B cell (primary cell): ENCODE data around the gene TECPR2. TPM values are rescaled to one million over a fixed set of nuclear protein-coding genes. Genes with fewer than 3 reads are reported as not detected.

Experiments
- ATAC-seq: fragments of 200-7000 bp; cut with Tn5 transposase; one replicate; pipeline ENCODE4 v1.10.0; 2021; ENCODE audit warnings: low read depth, mild to moderate bottlenecking, moderate number of reproducible peaks, moderate library complexity
- CTCF ChIA-PET: fragments of 350-600 bp; sonication (Branson Sonifier 250); formaldehyde crosslinking; loops from one replicate; lab custom pipeline; 2021; ENCODE audit warnings: antibody characterized with exemption, inconsistent platforms; lab: Charles Lee
- POLR2A ChIA-PET: fragments of 350-600 bp; sonication (Branson Sonifier 250); formaldehyde crosslinking; loops from one replicate; lab custom pipeline; 2021; ENCODE audit warnings: antibody characterized with exemption; lab: Charles Lee
- DNase-seq: peaks from one replicate; pipeline ENCODE4 v3.0.0; 2013
- H2AFZ ChIP-seq: 2 replicates; pipeline ENCODE4 v1.6.1; 2012; ENCODE audit warnings: mild to moderate bottlenecking, low read depth, low read length; ENCODE audit not compliant: insufficient read depth, poor library complexity, severe bottlenecking
- H3K27ac ChIP-seq, 2 donors: 1 replicate in 1 of 2; 2 replicates in 1 of 2; pipeline ENCODE4 v1.5.1; 2012 to 2013; ENCODE audit warnings: low read length in 2 of 2, mild to moderate bottlenecking in 2 of 2, moderate library complexity in 1 of 2
- H3K27me3 ChIP-seq, 4 experiments: fragments of 200-600 bp in 1 of 4; sonication (generic) in 1 of 4; replicated peaks in 1 of 4; 1 replicate in 2 of 4; 2 replicates in 2 of 4; pipeline versions ENCODE4 v1.6.1 to v1.7.0; 2013 to 2016; ENCODE audit warnings: low read length in 3 of 4, mild to moderate bottlenecking in 2 of 4, mixed read lengths in 1 of 4, moderate library complexity in 1 of 4; ENCODE audit not compliant: insufficient read depth in 4 of 4, control insufficient read depth in 3 of 4; ENCODE audit errors: control extremely low read depth in 1 of 4
- H3K36me3 ChIP-seq, 2 experiments: replicated peaks in 1 of 2; 1 replicate in 1 of 2; 2 replicates in 1 of 2; pipeline versions ENCODE4 v1.6.1 to v1.7.1; 2013; ENCODE audit warnings: low read length in 1 of 2; ENCODE audit not compliant: insufficient read depth in 2 of 2, control insufficient read depth in 1 of 2; ENCODE audit errors: control extremely low read depth in 1 of 2, extremely low read depth in 1 of 2
- H3K4me1 ChIP-seq, 2 donors: fragments of 200-600 bp in 1 of 2; sonication (generic) in 1 of 2; 1 replicate in 1 of 2; 2 replicates in 1 of 2; pipeline versions ENCODE4 v1.5.1 to v1.6.1; 2013 to 2017; ENCODE audit warnings: low read length in 2 of 2; ENCODE audit not compliant: control insufficient read depth in 2 of 2, insufficient read depth in 2 of 2
- H3K4me2 ChIP-seq: replicated peaks from 2 replicates; pipeline ENCODE3; 2012; ENCODE audit warnings: mild to moderate bottlenecking, low read depth, low read length; ENCODE audit not compliant: poor library complexity, severe bottlenecking
- H3K4me3 ChIP-seq, 5 experiments: fragments of 200-600 bp in 1 of 5; sonication (generic) in 1 of 5; 1 replicate in 3 of 5; 2 replicates in 2 of 5; pipeline versions ENCODE4 v1.5.1 to v1.7.0; 2011 to 2016; ENCODE audit warnings: low read length in 4 of 5, mild to moderate bottlenecking in 4 of 5, low read depth in 2 of 5, control low read depth in 1 of 5, moderate library complexity in 1 of 5; ENCODE audit not compliant: insufficient read depth in 1 of 5; ENCODE audit errors: control extremely low read depth in 1 of 5, extremely low read depth in 1 of 5
- H3K79me2 ChIP-seq: fragments of 200-600 bp; sonication (generic); one replicate; pipeline ENCODE4 v1.6.0; 2016; ENCODE audit warnings: low read length; ENCODE audit not compliant: control insufficient read depth, insufficient read depth
- H3K9ac ChIP-seq: fragments of 200-600 bp; sonication (generic); 2 replicates; pipeline ENCODE4 v1.6.1; 2017; ENCODE audit warnings: mild to moderate bottlenecking, low read length, moderate library complexity
- H3K9me3 ChIP-seq, 3 donors: one replicate each; pipeline versions ENCODE4 v1.6.1 to v1.7.1; 2013; ENCODE audit warnings: low read length in 2 of 3; ENCODE audit not compliant: control insufficient read depth in 2 of 3, insufficient read depth in 1 of 3; ENCODE audit errors: control extremely low read depth in 1 of 3
- H4K20me1 ChIP-seq: 2 replicates; pipeline ENCODE4 v1.6.0; 2012; ENCODE audit warnings: mild to moderate bottlenecking, low read length; ENCODE audit not compliant: insufficient read depth, control insufficient read depth, poor library complexity, severe bottlenecking
- H3K27ac Mint-ChIP-seq: one replicate; pipeline ENCODE4 v1.8.0; 2021; ENCODE audit warnings: mixed read lengths
- H3K27me3 Mint-ChIP-seq: one replicate; pipeline ENCODE4 v1.8.0; 2021; ENCODE audit warnings: mixed read lengths
- H3K4me1 Mint-ChIP-seq: one replicate; pipeline ENCODE4 v1.8.0; 2021; ENCODE audit warnings: mixed read lengths
- H3K4me3 Mint-ChIP-seq: one replicate; pipeline ENCODE4 v1.8.0; 2021; ENCODE audit warnings: mixed read lengths
- H3K9me3 Mint-ChIP-seq: one replicate; pipeline ENCODE4 v1.8.0; 2022; ENCODE audit warnings: mixed read lengths; ENCODE audit not compliant: insufficient read depth
- CTCF ChIP-seq: fragments of 200-600 bp; IDR thresholded peaks from one replicate; pipeline ENCODE4 v1.8.0; 2022; ENCODE audit warnings: antibody characterized with exemption, mild to moderate bottlenecking
- EZH2 ChIP-seq: IDR thresholded peaks from 2 replicates; pipeline ENCODE4 v1.6.1; 2012; ENCODE audit warnings: borderline replicate concordance, low read depth, mild to moderate bottlenecking, moderate library complexity, low read length; ENCODE audit not compliant: insufficient read depth, poor library complexity, severe bottlenecking
- WGBS: methylation state at CpG from one replicate; pipeline ENCODE4 v1.1.5; 2013; ENCODE audit warnings: missing lambda C conversion rate; ENCODE audit not compliant: insufficient coverage; 5-methylcytosine and 5-hydroxymethylcytosine counted together
- intact Hi-C: fragments of 100-400 bp; cut with micrococcal nuclease; formaldehyde crosslinking; loops from one replicate; pipeline ENCODE4 v1.10.0; 2022
- polyA plus RNA-seq: library from polyadenylated mRNA; depleted of rRNA; stranded (reverse); fragments of >200 nt; gene quantifications from 2 replicates; pipeline ENCODE4 v1.2.3, GENCODE V29; 2012
- total RNA-seq, 2 donors: library from RNA; stranded (reverse); fragments of 120-200 nt in 1 of 2; gene quantifications; 1 replicate in 1 of 2; 2 replicates in 1 of 2; pipeline versions ENCODE4 v1.2.3 to v1.2.4, GENCODE V29; 2013 to 2022

The TECPR2 gene
- total and polyA plus RNA-seq, 2 donors (not counting 1 experiment from before 2014, with no cell fraction given): 4.7 to 10.8 TPM

- H3K9me3 Mint-ChIP-seq: no peaks in the 10 kb centered on the region
- H3K4me2 ChIP-seq: no peak overlapping the region
- intact Hi-C loops: no loop called here
Observed at GRCh38 chr14:102356280-102356679, 6.5 kb upstream of the TECPR2 start.

GRCh38 chr14:102359341-102359740 is 3.4 kb upstream of the TECPR2 start:
- TF ChIP-seq EZH2: no peak
- TF ChIP-seq CTCF: no peak
- ATAC-seq (no peak), DNase-seq (no peak)
- H3K36me3 ChIP-seq: peaks cover 1 to 36% of the 10 kb centered on the region in 2 experiments
- H2AFZ ChIP-seq: no peak overlapping the region
- Mint-ChIP-seq H3K27ac (no peak overlapping the region), H3K27me3 (no peaks in the 10 kb centered on the region), H3K4me3 (no peak overlapping the region), H3K9me3 (no peaks in the 10 kb centered on the region), H3K4me1 (peaks cover 21% of the 10 kb centered on the region)
- H3K27me3 ChIP-seq: no peaks in the 10 kb centered on the region
- no peak overlapping the region for H3K4me3 ChIP-seq
- no peaks in the 10 kb centered on the region for H4K20me1 ChIP-seq
- H3K79me2 ChIP-seq: peaks cover 28% of the 10 kb centered on the region
- intact Hi-C loops: no loop called here
- ChIA-PET CTCF (no interaction called here), POLR2A (no interaction called here)
- 100% methylated on average over 1 of the region's 2 CpGs for WGBS
- H3K4me2 ChIP-seq: no peak overlapping the region
- peaks cover 16% of the 10 kb centered on the region in 2 donors for H3K4me1 ChIP-seq
- no peak overlapping the region for H3K27ac ChIP-seq
- H3K9me3 ChIP-seq: no peaks in the 10 kb centered on the region
- H3K9ac ChIP-seq: no peak overlapping the region

More at GRCh38 chr14:102356280-102356679, 6.5 kb upstream of the TECPR2 start:
- Mint-ChIP-seq H3K27me3 (no peaks in the 10 kb centered on the region), H3K27ac (no peak overlapping the region), H3K4me3 (no peak overlapping the region), H3K4me1 (peaks cover 7% of the 10 kb centered on the region)
- H3K36me3 ChIP-seq: peaks cover 1 to 59% of the 10 kb centered on the region in 2 experiments
- CTCF ChIA-PET: no interaction called here
- POLR2A ChIA-PET: no interaction called here
- no peak overlapping the region for H3K27ac ChIP-seq
- H3K9ac ChIP-seq: no peak overlapping the region
- H3K79me2 ChIP-seq: peaks cover 25% of the 10 kb centered on the region
- H4K20me1 ChIP-seq: peaks cover under 1% of the 10 kb centered on the region
- H3K4me1 ChIP-seq: no peaks in the 10 kb centered on the region
- H2AFZ ChIP-seq: no peak overlapping the region
- ATAC-seq (no peak), DNase-seq (no peak)
- H3K4me3 ChIP-seq: no peak overlapping the region
- no peaks in the 10 kb centered on the region for H3K27me3 ChIP-seq
- no peaks in the 10 kb centered on the region for H3K9me3 ChIP-seq
- TF ChIP-seq CTCF: no peak
- no peak for TF ChIP-seq EZH2
- no CpG with 5 or more reads among the region's 3 CpGs for WGBS
